Muscle layer of colon (tissue), 2 donors: ENCODE results near the gene TUBG1.

Experiments used
- H3K27ac ChIP-seq: one replicate; pipeline ENCODE4 v1.7.0; 2013; ENCODE audit warnings: low read depth, mild to moderate bottlenecking, low read length, moderate library complexity
- H3K27me3 ChIP-seq, 2 donors: one replicate each; pipeline ENCODE4 v1.7.0; 2013; ENCODE audit warnings: low read length in 2 of 2, mild to moderate bottlenecking in 2 of 2; ENCODE audit not compliant: insufficient read depth in 2 of 2, control insufficient read depth in 1 of 2
- H3K36me3 ChIP-seq: one replicate; pipeline ENCODE4 v1.7.0; 2013; ENCODE audit warnings: mild to moderate bottlenecking, low read length; ENCODE audit not compliant: insufficient read depth
- H3K4me1 ChIP-seq: one replicate; pipeline ENCODE4 v1.7.0; 2013; ENCODE audit warnings: mild to moderate bottlenecking, low read length; ENCODE audit not compliant: insufficient read depth
- H3K4me3 ChIP-seq, 2 donors: one replicate each; pipeline ENCODE4 v1.7.0; 2013; ENCODE audit warnings: low read length in 2 of 2, low read depth in 1 of 2, mild to moderate bottlenecking in 1 of 2, moderate library complexity in 1 of 2
- H3K9ac ChIP-seq: one replicate; pipeline ENCODE4 v1.7.0; 2013; ENCODE audit warnings: low read length
- H3K9me3 ChIP-seq: one replicate; pipeline ENCODE4 v1.7.0; 2013; ENCODE audit warnings: mild to moderate bottlenecking, low read length
- donor health status: abdominal sarcoma.
- donor health status: Adenocarcinoma of cecum.

TUBG1 gene

DNA sequence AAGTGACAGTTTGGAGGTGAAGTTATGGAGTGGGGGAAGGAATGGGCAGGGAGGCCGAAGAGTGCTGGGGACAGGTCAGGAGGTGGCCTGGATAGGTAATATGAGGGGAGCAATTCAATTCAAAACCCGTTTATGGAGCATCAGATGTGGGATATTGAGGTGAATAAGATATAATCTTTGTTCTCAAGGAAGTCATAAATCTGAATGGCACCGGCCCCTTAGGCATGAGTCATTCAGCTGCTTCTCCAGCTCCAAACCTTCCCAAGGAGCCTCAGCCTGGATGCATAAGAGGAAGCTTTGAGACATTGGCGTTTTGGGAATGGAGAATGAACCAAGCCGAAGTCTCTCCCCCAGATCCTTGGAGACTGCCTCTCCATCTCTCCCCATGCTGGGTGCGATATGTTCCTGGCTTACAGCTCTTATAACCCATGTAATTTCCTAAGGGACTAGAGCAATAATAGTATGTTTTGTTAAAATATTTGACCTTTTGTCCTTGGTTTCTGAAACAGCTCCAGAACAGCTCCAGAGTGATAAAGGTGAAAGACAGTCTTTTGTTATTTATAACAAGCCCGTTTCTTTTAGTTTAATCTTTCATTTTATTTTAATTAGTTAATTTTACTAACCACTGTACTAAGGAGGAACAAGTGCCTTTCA, 51.3 kb downstream of the TUBG1 start:
- H3K27me3 ChIP-seq = no peaks in the 10 kb centered on the region
- H3K36me3 ChIP-seq = peaks cover 16% of the 10 kb centered on the region
- no peak overlapping the region for H3K4me3 ChIP-seq
- no peak overlapping the region for H3K27ac ChIP-seq
- H3K4me1 ChIP-seq = peaks cover 7% of the 10 kb centered on the region
- no peak overlapping the region for H3K9ac ChIP-seq
- H3K9me3 ChIP-seq = no peaks in the 10 kb centered on the region
